ENCODE results near the gene BTG4. TPM values are rescaled to one million over a fixed set of nuclear protein-coding genes. Genes with fewer than 3 reads are reported as not detected.

BTG4 gene
- total and polyA plus RNA-seq, 9 of the 15 experiments (the other 6 are each of a cell fraction or from before 2014, with no cell fraction given), result not detected

DNA sequence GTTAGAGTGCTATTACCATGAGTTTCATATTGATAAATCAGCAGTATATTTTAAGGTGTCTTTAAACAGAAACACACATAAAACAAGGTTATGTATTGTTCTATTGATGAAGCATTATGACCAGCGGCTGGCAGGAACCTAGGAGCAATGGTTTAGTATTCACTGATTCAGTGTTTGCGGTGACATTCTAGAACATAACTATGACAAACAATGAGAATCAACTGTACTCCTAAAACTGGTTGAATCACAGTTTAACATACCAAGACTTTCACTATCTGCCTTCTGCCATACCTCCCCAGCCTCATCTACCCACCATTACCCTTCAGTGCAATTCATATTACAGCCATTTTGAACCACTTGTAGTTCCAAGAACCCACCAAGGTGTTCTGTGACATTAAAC is 11.2 kb upstream of the BTG4 start:
- Histone ChIP-seq H3K9me3 (replicated peaks; ENCODE audit: control insufficient read depth, insufficient read depth, low read depth, low read length) (no peaks in the 10 kb centered on the region), H3K27me3 (ENCODE audit: control insufficient read depth in 2 of 2, insufficient read depth in 2 of 2, low read length in 2 of 2) (peaks cover 8 to 14% of the 10 kb centered on the region in 2 experiments), H3K9me1 (ENCODE audit: control insufficient read depth, insufficient read depth, low read length) (no peaks in the 10 kb centered on the region), H3K79me2 (ENCODE audit: control insufficient read depth, insufficient read depth, low read length) (no peaks in the 10 kb centered on the region), H3K36me3 (ENCODE audit: control insufficient read depth, insufficient read depth, low read length) (no peaks in the 10 kb centered on the region), H3K4me1 (replicated peaks in 1 of 2; ENCODE audit: control insufficient read depth in 2 of 2, insufficient read depth in 2 of 2, low read length in 2 of 2) (no peaks in the 10 kb centered on the region), H3K4me2 (ENCODE audit: insufficient read depth, low read length) (no peak overlapping the region), H3K4me3 (no peak overlapping the region), H2AFZ (ENCODE audit: low read depth, low read length) (no peak overlapping the region), H4K20me1 (replicated peaks; ENCODE audit: control insufficient read depth, insufficient read depth, low read length) (no peaks in the 10 kb centered on the region), H3K9ac (ENCODE audit: insufficient read depth in 1 of 2, low read depth in 2 of 2, low read length in 2 of 2) (no peak overlapping the region), H3K27ac (ENCODE audit: extremely low read depth, low read depth, low read length) (no peak overlapping the region)
- in situ Hi-C loops (cut with MboI) (no loop called here), intact Hi-C loops (cut with micrococcal nuclease) (no loop called here)
- BruUV-seq (replicated peaks), result no TSS peak
- no peak for ATAC-seq
- no peak for FAIRE-seq
- DNase-seq (ENCODE audit: extremely low read depth in 1 of 4, low spot score in 3 of 4), result no peak
- ChIA-PET CTCF (ENCODE audit: low intra/inter-chr PET ratio) (no interaction called here), POLR2A (no interaction called here)
- 0% methylated on average over 2 of the region's 2 CpGs for WGBS (ENCODE audit: insufficient coverage, low coverage, missing lambda C conversion rate)
- TF ChIP-seq ETV1 (tag; conservative IDR thresholded peaks at IDR 0.05; ENCODE audit: low read depth), result no peak
- TF ChIP-seq, protein P1, sequence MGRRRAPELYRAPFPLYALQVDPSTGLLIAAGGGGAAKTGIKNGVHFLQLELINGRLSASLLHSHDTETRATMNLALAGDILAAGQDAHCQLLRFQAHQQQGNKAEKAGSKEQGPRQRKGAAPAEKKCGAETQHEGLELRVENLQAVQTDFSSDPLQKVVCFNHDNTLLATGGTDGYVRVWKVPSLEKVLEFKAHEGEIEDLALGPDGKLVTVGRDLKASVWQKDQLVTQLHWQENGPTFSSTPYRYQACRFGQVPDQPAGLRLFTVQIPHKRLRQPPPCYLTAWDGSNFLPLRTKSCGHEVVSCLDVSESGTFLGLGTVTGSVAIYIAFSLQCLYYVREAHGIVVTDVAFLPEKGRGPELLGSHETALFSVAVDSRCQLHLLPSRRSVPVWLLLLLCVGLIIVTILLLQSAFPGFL (CRISPR knock-in tag; IDR thresholded peaks at IDR 0.05), result no peak
- TF ChIP-seq STAT5A (IDR thresholded peaks at IDR 0.05; ENCODE audit: borderline replicate concordance, low read length), result no peak
- TF ChIP-seq, protein P2, sequence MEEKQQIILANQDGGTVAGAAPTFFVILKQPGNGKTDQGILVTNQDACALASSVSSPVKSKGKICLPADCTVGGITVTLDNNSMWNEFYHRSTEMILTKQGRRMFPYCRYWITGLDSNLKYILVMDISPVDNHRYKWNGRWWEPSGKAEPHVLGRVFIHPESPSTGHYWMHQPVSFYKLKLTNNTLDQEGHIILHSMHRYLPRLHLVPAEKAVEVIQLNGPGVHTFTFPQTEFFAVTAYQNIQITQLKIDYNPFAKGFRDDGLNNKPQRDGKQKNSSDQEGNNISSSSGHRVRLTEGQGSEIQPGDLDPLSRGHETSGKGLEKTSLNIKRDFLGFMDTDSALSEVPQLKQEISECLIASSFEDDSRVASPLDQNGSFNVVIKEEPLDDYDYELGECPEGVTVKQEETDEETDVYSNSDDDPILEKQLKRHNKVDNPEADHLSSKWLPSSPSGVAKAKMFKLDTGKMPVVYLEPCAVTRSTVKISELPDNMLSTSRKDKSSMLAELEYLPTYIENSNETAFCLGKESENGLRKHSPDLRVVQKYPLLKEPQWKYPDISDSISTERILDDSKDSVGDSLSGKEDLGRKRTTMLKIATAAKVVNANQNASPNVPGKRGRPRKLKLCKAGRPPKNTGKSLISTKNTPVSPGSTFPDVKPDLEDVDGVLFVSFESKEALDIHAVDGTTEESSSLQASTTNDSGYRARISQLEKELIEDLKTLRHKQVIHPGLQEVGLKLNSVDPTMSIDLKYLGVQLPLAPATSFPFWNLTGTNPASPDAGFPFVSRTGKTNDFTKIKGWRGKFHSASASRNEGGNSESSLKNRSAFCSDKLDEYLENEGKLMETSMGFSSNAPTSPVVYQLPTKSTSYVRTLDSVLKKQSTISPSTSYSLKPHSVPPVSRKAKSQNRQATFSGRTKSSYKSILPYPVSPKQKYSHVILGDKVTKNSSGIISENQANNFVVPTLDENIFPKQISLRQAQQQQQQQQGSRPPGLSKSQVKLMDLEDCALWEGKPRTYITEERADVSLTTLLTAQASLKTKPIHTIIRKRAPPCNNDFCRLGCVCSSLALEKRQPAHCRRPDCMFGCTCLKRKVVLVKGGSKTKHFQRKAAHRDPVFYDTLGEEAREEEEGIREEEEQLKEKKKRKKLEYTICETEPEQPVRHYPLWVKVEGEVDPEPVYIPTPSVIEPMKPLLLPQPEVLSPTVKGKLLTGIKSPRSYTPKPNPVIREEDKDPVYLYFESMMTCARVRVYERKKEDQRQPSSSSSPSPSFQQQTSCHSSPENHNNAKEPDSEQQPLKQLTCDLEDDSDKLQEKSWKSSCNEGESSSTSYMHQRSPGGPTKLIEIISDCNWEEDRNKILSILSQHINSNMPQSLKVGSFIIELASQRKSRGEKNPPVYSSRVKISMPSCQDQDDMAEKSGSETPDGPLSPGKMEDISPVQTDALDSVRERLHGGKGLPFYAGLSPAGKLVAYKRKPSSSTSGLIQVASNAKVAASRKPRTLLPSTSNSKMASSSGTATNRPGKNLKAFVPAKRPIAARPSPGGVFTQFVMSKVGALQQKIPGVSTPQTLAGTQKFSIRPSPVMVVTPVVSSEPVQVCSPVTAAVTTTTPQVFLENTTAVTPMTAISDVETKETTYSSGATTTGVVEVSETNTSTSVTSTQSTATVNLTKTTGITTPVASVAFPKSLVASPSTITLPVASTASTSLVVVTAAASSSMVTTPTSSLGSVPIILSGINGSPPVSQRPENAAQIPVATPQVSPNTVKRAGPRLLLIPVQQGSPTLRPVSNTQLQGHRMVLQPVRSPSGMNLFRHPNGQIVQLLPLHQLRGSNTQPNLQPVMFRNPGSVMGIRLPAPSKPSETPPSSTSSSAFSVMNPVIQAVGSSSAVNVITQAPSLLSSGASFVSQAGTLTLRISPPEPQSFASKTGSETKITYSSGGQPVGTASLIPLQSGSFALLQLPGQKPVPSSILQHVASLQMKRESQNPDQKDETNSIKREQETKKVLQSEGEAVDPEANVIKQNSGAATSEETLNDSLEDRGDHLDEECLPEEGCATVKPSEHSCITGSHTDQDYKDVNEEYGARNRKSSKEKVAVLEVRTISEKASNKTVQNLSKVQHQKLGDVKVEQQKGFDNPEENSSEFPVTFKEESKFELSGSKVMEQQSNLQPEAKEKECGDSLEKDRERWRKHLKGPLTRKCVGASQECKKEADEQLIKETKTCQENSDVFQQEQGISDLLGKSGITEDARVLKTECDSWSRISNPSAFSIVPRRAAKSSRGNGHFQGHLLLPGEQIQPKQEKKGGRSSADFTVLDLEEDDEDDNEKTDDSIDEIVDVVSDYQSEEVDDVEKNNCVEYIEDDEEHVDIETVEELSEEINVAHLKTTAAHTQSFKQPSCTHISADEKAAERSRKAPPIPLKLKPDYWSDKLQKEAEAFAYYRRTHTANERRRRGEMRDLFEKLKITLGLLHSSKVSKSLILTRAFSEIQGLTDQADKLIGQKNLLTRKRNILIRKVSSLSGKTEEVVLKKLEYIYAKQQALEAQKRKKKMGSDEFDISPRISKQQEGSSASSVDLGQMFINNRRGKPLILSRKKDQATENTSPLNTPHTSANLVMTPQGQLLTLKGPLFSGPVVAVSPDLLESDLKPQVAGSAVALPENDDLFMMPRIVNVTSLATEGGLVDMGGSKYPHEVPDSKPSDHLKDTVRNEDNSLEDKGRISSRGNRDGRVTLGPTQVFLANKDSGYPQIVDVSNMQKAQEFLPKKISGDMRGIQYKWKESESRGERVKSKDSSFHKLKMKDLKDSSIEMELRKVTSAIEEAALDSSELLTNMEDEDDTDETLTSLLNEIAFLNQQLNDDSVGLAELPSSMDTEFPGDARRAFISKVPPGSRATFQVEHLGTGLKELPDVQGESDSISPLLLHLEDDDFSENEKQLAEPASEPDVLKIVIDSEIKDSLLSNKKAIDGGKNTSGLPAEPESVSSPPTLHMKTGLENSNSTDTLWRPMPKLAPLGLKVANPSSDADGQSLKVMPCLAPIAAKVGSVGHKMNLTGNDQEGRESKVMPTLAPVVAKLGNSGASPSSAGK (IDR thresholded peaks at IDR 0.05), result no peak
- TF ChIP-seq ZC3H11A (IDR thresholded peaks at IDR 0.05; ENCODE audit: low read depth, low read length), result no peak
- no peak for TF ChIP-seq DIDO1 (tag; IDR thresholded peaks at IDR 0.05; ENCODE audit: low read depth)
- TF ChIP-seq, protein P3, sequence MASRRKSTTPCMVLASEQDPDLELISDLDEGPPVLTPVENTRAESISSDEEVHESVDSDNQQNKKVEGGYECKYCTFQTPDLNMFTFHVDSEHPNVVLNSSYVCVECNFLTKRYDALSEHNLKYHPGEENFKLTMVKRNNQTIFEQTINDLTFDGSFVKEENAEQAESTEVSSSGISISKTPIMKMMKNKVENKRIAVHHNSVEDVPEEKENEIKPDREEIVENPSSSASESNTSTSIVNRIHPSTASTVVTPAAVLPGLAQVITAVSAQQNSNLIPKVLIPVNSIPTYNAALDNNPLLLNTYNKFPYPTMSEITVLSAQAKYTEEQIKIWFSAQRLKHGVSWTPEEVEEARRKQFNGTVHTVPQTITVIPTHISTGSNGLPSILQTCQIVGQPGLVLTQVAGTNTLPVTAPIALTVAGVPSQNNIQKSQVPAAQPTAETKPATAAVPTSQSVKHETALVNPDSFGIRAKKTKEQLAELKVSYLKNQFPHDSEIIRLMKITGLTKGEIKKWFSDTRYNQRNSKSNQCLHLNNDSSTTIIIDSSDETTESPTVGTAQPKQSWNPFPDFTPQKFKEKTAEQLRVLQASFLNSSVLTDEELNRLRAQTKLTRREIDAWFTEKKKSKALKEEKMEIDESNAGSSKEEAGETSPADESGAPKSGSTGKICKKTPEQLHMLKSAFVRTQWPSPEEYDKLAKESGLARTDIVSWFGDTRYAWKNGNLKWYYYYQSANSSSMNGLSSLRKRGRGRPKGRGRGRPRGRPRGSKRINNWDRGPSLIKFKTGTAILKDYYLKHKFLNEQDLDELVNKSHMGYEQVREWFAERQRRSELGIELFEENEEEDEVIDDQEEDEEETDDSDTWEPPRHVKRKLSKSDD (conservative IDR thresholded peaks at IDR 0.05; ENCODE audit: low read length), result no peak
- TF ChIP-seq CBX3 (IDR thresholded peaks at IDR 0.05; ENCODE audit: borderline replicate concordance in 1 of 2, low read length in 2 of 2), result no peak

Measured in K562 (cell line).